ENCODE measurements around the gene LYRM9. TPM values are rescaled to one million over a fixed set of nuclear protein-coding genes. Genes with fewer than 3 reads are reported as not detected.

LYRM9 gene
- 3.1 and 3.3 TPM in 2 replicates for total RNA-seq

DNA sequence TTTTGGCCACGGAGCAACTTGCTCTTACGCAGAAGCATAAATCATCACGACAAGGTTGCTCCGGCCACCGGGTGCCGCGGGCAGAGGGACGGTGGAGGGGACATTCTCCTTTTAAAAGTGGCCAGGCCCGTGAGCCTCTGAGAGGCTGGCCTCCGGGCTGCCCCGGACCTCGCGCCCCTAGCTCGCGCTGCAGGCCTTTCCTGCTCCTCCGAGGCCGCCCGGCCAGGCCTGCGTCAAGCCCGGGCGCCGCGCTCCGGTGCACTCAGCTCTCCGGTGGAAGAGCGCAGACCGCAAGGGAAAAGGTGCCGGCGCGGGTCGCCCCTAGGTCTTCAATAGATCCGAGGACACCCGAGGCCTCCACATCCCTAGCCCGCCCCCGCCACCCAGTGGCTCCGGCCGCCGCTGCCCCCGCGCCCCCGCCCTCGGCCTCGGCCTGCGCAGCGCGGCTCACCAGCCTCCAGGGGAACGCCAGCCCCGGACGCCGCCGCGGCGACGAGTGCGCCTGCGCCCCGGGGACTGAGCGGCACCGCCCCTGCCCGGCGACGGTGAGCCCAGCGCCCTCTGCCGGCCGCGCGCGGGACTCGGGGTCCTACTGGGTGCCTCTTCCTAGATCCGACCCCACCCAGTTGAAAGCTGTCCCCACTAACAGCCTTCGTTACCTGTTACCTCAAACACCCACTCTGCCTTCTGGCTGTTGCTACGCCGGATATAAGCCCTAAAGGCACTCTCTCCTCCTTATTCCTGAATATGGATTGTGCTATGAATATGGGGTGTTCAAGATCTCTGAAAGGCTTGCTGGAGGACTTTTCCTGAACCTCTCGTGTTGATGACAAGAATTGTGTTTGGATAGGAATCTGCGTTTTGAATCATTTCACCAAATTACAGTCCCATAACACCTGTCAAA is at the start of gene LYRM9:
Gene LYRM9 (minus strand): TSS at position 500 of the 904 bp plus-strand sequence. CDS start 10,671 bp downstream, outside the sequence.

Other genes with a start within 250 kb of the LYRM9 start
- gene NOS2, start 92.8 kb downstream of the LYRM9 start, total RNA-seq, result under 0.01 TPM in 1 of 2 replicates, not detected in the other
- 13.9 and 18.7 TPM in 2 replicates for gene NLK, start 149.3 kb upstream of the LYRM9 start, total RNA-seq

All from smooth muscle cell of the pulmonary artery (primary cell).